Stimulated activated CD8-positive, alpha-beta memory T cell treated with anti-CD3 and anti-CD28 coated beads, Interleukin-12 subunit alpha, Interleukin-12 subunit beta, amount 100 ng/mL, for 1 hour (primary cell): Measurements from ENCODE around the gene DFFB.

Source experiments
- DNase-seq: peaks from one replicate; pipeline ENCODE4 v3.0.0-alpha.2; 2020; ENCODE audit warnings: low read depth

DFFB gene

GRCh38 chr1:3874736-3875135, 17.5 kb downstream of the DFFB start:
- no peak for DNase-seq

- DNase-seq = no peak
Measured at GRCh38 chr1:3876716-3877115, 19.4 kb downstream of the DFFB start.

GRCh38 chr1:3879099-3879498, 21.8 kb downstream of the DFFB start:
- DNase-seq = no peak

DNA sequence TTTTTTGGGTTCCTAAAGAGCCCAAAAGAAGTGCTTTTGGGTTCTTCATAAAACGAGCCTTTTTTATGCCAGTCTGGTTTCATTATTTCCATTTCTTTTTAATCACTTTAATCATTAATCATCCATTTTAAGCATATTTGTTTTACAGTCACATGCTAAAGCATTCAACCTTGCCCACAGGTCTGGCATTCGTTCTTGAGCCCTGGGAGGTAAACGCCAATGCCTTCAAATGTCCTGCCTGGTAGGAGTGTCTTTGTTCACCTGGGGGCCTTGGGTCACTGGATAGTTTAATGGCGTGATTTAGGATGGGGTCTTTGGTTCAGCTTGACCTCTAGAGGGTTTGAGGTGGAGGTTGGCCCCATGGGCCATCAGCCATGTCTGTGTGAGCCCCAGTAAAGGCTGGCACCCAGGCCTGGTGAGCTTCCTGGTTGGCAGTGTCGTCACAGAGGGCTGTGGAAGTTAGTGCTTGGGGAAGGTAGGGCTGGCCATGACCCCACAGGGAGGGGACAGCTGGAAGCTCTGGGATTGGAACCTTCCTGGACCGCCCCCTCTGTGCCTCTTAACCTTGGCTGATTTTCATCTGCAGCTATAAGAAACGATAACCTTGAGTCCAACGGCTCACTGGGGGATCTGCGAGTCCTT, 22.6 kb downstream of the DFFB start:
- no peak for DNase-seq

- DNase-seq = no peak
Measured at GRCh38 chr1:3880429-3881192, 23.3 kb downstream of the DFFB start.

GRCh38 chr1:3881193-3881480, 23.9 kb downstream of the DFFB start:
- DNase-seq = no peak

DNA sequence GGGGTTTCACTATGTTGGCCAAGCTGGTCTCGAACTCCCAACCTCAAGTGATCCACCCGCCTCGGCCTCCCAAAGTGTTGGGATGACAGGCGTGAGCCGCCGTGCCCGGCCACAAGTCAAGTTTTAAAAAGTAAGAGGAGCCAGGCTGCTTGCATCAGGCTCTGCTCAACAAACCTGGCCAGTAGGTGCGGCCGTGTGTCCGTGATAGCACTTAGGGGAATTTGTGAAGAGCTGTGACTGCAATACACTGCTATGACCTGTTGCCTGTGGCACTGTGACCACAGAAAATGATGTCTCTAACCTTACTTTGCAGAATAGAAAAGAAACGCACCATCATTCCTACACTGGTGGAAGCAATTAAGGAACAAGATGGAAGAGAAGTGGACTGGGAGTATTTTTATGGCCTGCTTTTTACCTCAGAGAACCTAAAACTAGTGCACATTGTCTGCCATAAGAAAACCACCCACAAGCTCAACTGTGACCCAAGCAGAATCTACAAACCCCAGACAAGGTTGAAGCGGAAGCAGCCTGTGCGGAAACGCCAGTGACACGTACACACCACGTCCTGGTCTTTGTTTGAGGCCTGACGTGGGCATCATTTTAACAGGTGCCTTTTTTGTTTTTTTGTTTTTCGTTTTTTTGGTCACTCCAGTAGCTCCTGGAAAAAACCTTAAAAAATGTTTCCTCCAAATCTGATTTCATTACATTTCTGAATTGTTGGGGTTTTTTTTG, 26.1 kb downstream of the DFFB start:
- no peak for DNase-seq

GRCh38 chr1:3884966-3885365, 27.7 kb downstream of the DFFB start:
- no peak for DNase-seq

- DNase-seq = no peak
Measured at GRCh38 chr1:3885611-3886010, 28.3 kb downstream of the DFFB start.

- no peak for DNase-seq
Measured at GRCh38 chr1:3886106-3886670, 28.9 kb downstream of the DFFB start.

DNA sequence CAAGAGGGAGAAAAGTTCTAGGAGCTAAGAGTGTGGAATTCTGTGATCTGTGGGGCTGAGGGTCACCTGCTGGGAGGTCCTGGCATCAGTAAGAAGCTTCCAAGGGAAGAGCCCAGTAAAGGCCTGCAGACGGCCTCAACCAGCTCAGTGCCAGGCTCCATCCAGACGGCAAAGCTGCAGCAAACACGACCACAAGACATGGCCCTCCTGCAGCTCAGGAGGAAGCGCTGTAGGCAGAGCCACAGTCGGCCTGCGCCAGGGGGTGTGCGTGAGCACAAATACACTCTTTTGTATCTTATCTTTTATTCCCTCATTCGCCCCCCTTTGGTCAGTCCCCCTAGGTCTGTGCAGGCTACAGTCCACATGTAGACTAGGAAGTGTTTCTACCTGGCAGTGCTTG, 29.4 kb downstream of the DFFB start:
- no peak for DNase-seq

GRCh38 chr1:3888301-3888700, 31.0 kb downstream of the DFFB start:
- DNase-seq = no peak

GRCh38 chr1:3889936-3890335, 32.7 kb downstream of the DFFB start:
- DNase-seq = no peak

DNA sequence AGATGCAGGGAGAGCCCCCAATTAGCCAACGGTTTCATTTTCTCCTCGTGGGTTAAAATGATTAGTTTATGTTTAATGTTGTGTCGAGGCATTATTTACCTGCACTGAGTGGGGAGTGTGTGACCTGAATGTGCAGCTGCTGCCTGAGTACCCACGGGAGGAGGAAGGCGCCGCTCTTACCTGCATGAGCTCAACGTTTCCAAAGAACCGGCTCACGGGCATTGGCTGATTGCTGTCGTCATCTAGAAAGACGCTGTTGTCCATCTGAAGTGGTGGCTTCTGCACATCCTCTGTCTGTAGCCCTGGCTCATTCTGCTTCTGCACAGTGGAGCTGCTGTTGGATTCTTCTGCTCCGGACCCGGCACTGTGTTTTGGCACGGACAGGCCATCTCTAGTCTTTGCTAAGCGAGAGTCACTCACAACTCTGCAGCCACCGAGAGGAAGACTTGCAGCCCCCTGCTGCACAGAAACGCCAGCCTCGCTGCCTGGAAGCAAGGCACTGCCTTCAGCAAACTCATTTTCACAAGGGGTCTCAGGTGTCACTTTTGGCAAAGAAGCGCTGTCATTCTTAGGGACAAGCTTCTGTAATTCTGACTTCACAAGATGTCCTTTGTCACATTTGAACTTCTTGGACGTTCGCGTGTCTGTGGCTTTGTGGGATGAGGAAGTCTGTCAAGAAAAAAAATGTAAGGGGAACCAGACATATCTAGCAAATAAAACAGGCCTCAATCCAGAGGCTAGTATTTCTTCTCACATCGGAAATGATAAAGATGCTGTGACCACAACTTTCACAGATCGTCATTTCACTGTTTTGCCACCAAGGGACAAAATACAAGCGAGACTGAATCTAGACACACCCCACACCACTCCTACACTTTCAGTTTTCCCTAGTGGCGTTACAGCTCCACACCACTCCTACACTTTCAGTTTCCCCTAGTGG, 33.4 kb downstream of the DFFB start:
- DNase-seq = no peak

GRCh38 chr1:3891329-3891865, 34.1 kb downstream of the DFFB start:
- DNase-seq = no peak

DNA sequence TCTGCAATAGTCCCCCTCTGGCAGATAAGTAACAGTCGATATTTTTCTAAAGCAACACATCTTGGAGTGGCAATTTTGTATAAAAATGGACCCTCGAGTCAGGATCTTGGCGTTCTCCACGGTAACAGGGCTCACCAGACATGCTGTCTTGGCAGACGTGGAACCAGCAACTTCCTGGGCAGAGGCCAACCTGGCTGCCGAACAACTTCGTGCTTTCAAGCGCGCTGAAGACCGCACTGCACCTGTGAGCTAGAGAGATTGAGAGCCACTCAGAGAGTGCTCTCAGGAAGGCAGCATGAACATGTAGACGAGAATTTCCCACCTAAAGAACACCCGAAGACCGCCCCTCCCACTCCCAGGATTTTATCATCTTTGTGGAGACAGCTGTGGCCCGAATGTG, 35.5 kb downstream of the DFFB start:
- DNase-seq = no peak

- DNase-seq = no peak
Measured at GRCh38 chr1:3893190-3893589, 35.9 kb downstream of the DFFB start.

DNA sequence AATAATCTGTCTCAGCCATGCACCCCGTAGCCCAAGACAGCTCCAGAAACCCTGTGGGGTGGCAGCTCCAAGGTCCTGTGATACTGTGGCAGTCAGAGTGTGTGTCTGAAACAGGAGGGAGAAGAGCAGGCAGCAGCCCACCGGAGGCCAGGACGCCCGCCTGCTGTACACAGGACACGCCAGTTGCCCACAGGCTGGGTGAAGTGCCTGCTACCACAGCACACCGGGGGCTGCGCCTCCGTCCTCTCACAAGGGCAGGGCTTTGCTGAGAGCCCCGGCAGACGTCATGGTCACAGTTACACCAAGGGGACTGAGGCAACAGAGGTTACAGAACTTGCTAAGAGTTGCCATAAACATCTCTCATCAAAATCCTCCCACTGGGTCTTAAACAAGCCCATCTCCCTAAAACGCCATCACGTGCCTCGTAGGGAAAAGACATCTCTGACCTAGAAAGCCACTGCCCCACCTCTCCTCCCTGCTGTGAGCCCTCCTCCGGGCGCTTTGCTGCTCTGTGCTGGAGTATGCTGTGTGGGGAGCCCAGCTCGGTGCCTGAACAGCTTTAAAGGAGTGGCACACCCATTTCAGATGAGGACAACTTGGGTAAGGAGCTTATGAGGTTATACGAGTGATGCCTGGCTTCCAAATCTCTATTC, 37.5 kb downstream of the DFFB start:
- DNase-seq = no peak

DNA sequence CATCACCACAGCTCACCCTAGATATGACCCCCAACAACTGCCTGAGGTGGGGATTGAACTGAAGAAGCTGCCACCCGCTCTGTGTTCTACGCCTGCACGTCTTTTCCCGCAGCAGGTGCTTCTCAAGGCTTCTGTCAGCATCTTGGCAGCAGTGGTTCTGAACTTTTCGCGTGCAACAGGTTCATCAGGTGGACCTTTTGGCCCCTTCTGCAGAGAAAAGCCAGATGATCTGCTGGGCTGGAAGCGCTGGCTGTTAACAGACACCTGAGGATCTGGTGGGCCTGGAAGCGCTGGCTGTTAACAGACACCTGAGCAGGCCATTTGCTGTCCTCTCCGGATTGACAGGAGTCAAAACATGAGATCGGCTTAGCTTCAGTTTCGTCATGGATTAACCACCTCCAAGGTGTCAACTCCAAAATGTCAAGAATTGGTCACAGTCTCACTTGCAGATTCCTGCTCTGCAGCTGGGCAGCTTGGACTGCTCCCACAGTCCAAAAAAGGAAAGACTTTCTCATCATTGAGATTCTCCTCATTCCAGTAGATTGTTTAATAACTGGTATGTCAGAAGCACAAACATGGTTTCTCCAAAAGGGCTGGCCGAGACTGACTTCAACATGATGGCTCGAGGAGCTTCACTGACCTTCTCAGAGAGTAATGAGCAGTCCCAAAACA, 38.1 kb downstream of the DFFB start:
- DNase-seq = no peak

DNA sequence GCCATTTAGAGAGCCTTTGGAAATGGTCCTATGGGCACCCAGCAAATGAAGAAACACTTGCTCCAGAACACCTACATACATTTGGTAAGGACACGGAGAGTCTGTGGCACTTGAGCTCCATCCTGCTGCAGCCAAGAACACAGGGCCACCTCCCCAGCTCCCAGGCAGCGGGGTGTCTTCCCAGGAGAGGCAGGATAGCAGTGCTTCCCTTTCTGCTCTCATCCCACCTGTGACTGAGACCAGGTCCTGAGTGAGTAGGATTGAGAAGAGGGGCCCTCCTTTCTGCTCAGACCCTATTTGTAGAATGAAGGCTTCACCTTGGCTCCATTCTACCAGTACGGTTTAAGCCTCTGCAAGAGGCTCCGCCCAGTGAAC, 38.7 kb downstream of the DFFB start:
- DNase-seq = no peak
